SK-N-SH (cell line): ENCODE measurements around the gene AFF3. TPM values are rescaled to one million over a fixed set of nuclear protein-coding genes. Genes with fewer than 3 reads are reported as not detected.

Experiments used
- CTCF ChIA-PET: fragments of 300-600, 350-600 bp; formaldehyde crosslinking; extraction: SDS; loops from one replicate; lab custom pipeline; 2021; lab: Yijun Ruan, JAX
- POLR2A ChIA-PET: fragments of 350-600 bp; sonication (Branson Sonifier 250); formaldehyde crosslinking; extraction: SDS; loops from one replicate; lab custom pipeline; 2020; ENCODE audit warnings: antibody characterized with exemption, inconsistent platforms; lab: Yijun Ruan, JAX
- DNase-seq: peaks from one replicate; pipeline ENCODE4 v3.0.0; 2012
- H2AFZ ChIP-seq: fragments of 200-600 bp; sonication (generic); 2 replicates; pipeline ENCODE4 v1.8.1; 2016; ENCODE audit warnings: antibody characterized with exemption, mild to moderate bottlenecking, low read depth
- H3F3A ChIP-seq: fragments of 200-600 bp; sonication (generic); replicated peaks from 2 replicates; pipeline ENCODE3; 2016; ENCODE audit warnings: antibody characterized with exemption, mild to moderate bottlenecking; ENCODE audit not compliant: insufficient read depth
- H3K27ac ChIP-seq, 2 experiments: fragments of 200-500 bp in 1 of 2; fragments of 200-600 bp in 1 of 2; sonication (Bioruptor generic) in 1 of 2; sonication (generic), shearing (Covaris generic) in 1 of 2; 2 replicates each; pipeline versions ENCODE4 v1.5.1 to v1.6.1; 2014 to 2016; ENCODE audit warnings: low read depth in 2 of 2, inconsistent platforms in 1 of 2, low read length in 1 of 2, mild to moderate bottlenecking in 1 of 2, mixed read lengths in 1 of 2
- H3K27me3 ChIP-seq: fragments of 200-600 bp; sonication (generic), shearing (Covaris generic); 2 replicates; pipeline ENCODE4 v1.6.1; 2016; ENCODE audit warnings: mixed run types; ENCODE audit not compliant: insufficient read depth
- H3K36me3 ChIP-seq, 2 experiments: fragments of 200-500 bp in 1 of 2; fragments of 200-600 bp in 1 of 2; sonication (Bioruptor generic) in 1 of 2; sonication (generic) in 1 of 2; replicated peaks in 1 of 2; 2 replicates each; pipeline versions ENCODE3 to v1.5.1; 2014 to 2016; ENCODE audit warnings: low read length in 1 of 2, mild to moderate bottlenecking in 1 of 2; ENCODE audit not compliant: insufficient read depth in 2 of 2, control insufficient read depth in 1 of 2
- H3K4me1 ChIP-seq, 2 experiments: fragments of 200-500 bp in 1 of 2; fragments of 200-600 bp in 1 of 2; sonication (Bioruptor generic) in 1 of 2; sonication (generic), shearing (Covaris generic) in 1 of 2; 2 replicates each; pipeline versions ENCODE4 v1.5.1 to v1.6.1; 2014 to 2016; ENCODE audit warnings: low read depth in 1 of 2, low read length in 1 of 2, mixed run types in 1 of 2; ENCODE audit not compliant: insufficient read depth in 2 of 2, control insufficient read depth in 1 of 2
- H3K4me2 ChIP-seq: fragments of 200-600 bp; sonication (generic), shearing (Covaris generic); 2 replicates; pipeline ENCODE4 v1.6.1; 2017; ENCODE audit warnings: mixed run types
- H3K4me3 ChIP-seq, 2 experiments: fragments of 200-500 bp in 1 of 2; fragments of 200-600 bp in 1 of 2; sonication (Bioruptor generic) in 1 of 2; sonication (generic), shearing (Covaris generic) in 1 of 2; 2 replicates each; pipeline versions ENCODE4 v1.5.1 to v1.8.1; 2014 to 2016; ENCODE audit warnings: low read depth in 2 of 2, inconsistent platforms in 1 of 2, low read length in 1 of 2, mild to moderate bottlenecking in 1 of 2, mixed read lengths in 1 of 2, moderate library complexity in 1 of 2
- H3K79me2 ChIP-seq: fragments of 200-600 bp; sonication (generic); 2 replicates; pipeline ENCODE4 v1.8.1; 2017; ENCODE audit warnings: mild to moderate bottlenecking; ENCODE audit not compliant: insufficient read depth
- H3K9ac ChIP-seq: fragments of 200-600 bp; sonication (generic); 2 replicates; pipeline ENCODE4 v1.6.1; 2017; ENCODE audit warnings: mixed run types
- H3K9me2 ChIP-seq: fragments of 200-600 bp; sonication (generic); 2 replicates; pipeline ENCODE4 v1.6.1; 2017; ENCODE audit warnings: mixed run types
- H3K9me3 ChIP-seq: fragments of 200-600 bp; sonication (generic); 2 replicates; pipeline ENCODE4 v1.6.1; 2017; ENCODE audit warnings: mixed run types, mild to moderate bottlenecking, moderate library complexity
- H4K20me1 ChIP-seq: fragments of 200-600 bp; sonication (generic); 2 replicates; pipeline ENCODE4 v1.6.1; 2017; ENCODE audit warnings: mild to moderate bottlenecking, mixed run types; ENCODE audit not compliant: insufficient read depth
- CHD2 ChIP-seq: fragments of 150-350 bp; IDR thresholded peaks from 2 replicates; pipeline ENCODE4 v1.6.1; 2018; ENCODE audit warnings: low read length; ENCODE audit not compliant: partially characterized antibody
- ELF1 ChIP-seq: IDR thresholded peaks from 2 replicates; pipeline ENCODE4 v1.4.0; 2012
- EP300 ChIP-seq, 2 experiments: IDR thresholded peaks; 2 replicates each; pipeline versions ENCODE4 v1.4.0 to v1.6.1; 2012; ENCODE audit warnings: borderline replicate concordance in 1 of 2, low read depth in 1 of 2, low read length in 1 of 2
- EZH2phosphoT487 ChIP-seq: fragments of 200-600 bp; sonication (generic); IDR thresholded peaks from 2 replicates; pipeline ENCODE4 v1.6.1; 2017; ENCODE audit warnings: low read depth, mixed run types, mild to moderate bottlenecking, antibody characterized with exemption, moderate library complexity, borderline replicate concordance
- FOXJ3 ChIP-seq: sonication (generic); formaldehyde crosslinking; IDR thresholded peaks from 2 replicates; pipeline ENCODE4 v1.5.1; 2020; ENCODE audit warnings: mild to moderate bottlenecking, missing genetic modification reagents
- FOXM1 ChIP-seq: IDR thresholded peaks from 2 replicates; pipeline ENCODE4 v1.4.0; 2012; ENCODE audit warnings: low read depth, mild to moderate bottlenecking
- GABPA ChIP-seq: IDR thresholded peaks from 2 replicates; pipeline ENCODE4 v1.4.0; 2012; ENCODE audit warnings: low read depth, mild to moderate bottlenecking
- GATA2 ChIP-seq: sonication (generic); formaldehyde crosslinking; IDR thresholded peaks from 2 replicates; pipeline ENCODE4 v1.5.0; 2020; ENCODE audit warnings: mild to moderate bottlenecking, missing genetic modification reagents
- JUND ChIP-seq: IDR thresholded peaks from 2 replicates; pipeline ENCODE4 v1.4.0; 2012
- MEF2A ChIP-seq: IDR thresholded peaks from 2 replicates; pipeline ENCODE4 v1.4.0; 2012; ENCODE audit warnings: low read depth, borderline replicate concordance
- NFIC ChIP-seq: IDR thresholded peaks from 2 replicates; pipeline ENCODE4 v1.4.0; 2012; ENCODE audit warnings: borderline replicate concordance
- NRF1 ChIP-seq: IDR thresholded peaks from 2 replicates; pipeline ENCODE4 v1.6.1; 2012; ENCODE audit warnings: low read depth, mild to moderate bottlenecking, low read length
- RCOR1 ChIP-seq: fragments of 150-350 bp; IDR thresholded peaks from 2 replicates; pipeline ENCODE4 v1.6.1; 2017; ENCODE audit warnings: antibody characterized with exemption, low read length
- SMC3 ChIP-seq: IDR thresholded peaks from 2 replicates; pipeline ENCODE4 v1.6.1; 2012; ENCODE audit warnings: low read depth, low read length, improper control_type of control experiment
- TCF12 ChIP-seq: IDR thresholded peaks from 2 replicates; pipeline ENCODE4 v1.4.0; 2012
- WGBS: methylation state at CpG from one replicate; pipeline ENCODE4 v1.1.6; 2017; ENCODE audit warnings: low lambda C conversion rate; 5-methylcytosine and 5-hydroxymethylcytosine counted together
- polyA plus RNA-seq, 3 experiments: library from polyadenylated mRNA; depleted of rRNA; stranded (reverse); fragments of >200 nt; gene quantifications; 2 replicates each; pipeline ENCODE4 v1.2.3, GENCODE V29; 2012
- TF ChIP-seq, protein P1 (sequence below): IDR thresholded peaks from 2 replicates; pipeline ENCODE4 v1.6.1; 2012; ENCODE audit warnings: mild to moderate bottlenecking, low read depth, low read length, moderate library complexity
- TF ChIP-seq, protein P2 (sequence below): IDR thresholded peaks from 2 replicates; pipeline ENCODE4 v1.4.0; 2012; ENCODE audit warnings: low read depth, borderline replicate concordance
- TF ChIP-seq, protein P3 (sequence below): fragments of 150-350 bp; IDR thresholded peaks from 2 replicates; pipeline ENCODE4 v1.6.1; 2016; ENCODE audit warnings: mild to moderate bottlenecking, low read depth, low read length

The AFF3 gene
- polyA plus RNA-seq, 1 of the 3 experiments (the other 2 are of a cell fraction): 0.36 TPM

DNA sequence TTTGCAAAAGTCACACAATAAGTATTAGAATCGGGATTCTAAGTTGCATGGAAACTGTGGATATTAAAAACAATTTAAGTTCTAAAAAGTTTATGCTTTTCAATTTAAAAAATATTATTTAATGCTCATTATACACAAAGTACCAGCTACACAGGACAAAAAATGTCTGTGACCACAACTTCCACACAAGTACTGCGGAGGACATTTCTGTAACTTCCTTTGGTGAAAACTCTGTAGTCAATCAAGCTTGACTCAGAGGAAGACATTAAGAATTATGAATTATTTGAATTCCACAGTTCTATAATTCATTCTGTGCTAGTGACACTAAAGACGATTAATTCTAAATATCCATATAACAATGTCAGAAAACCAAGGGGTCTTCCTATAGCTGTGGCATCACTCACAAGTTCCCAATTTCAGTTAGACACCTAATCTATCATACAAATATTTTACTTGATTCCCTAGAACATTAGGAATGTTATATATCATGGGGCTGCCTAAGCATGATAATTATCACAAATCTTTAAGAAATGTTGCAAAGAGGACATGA lies 120.5 kb downstream of the AFF3 start:
- H3K4me3 ChIP-seq: no peak overlapping the region
- H3K4me1 ChIP-seq: peaks cover 0 to 7% of the 10 kb centered on the region in 2 experiments; a peak in 2 of 4 replicates
- no peak overlapping the region for H3K9ac ChIP-seq
- TF ChIP-seq, protein P1, sequence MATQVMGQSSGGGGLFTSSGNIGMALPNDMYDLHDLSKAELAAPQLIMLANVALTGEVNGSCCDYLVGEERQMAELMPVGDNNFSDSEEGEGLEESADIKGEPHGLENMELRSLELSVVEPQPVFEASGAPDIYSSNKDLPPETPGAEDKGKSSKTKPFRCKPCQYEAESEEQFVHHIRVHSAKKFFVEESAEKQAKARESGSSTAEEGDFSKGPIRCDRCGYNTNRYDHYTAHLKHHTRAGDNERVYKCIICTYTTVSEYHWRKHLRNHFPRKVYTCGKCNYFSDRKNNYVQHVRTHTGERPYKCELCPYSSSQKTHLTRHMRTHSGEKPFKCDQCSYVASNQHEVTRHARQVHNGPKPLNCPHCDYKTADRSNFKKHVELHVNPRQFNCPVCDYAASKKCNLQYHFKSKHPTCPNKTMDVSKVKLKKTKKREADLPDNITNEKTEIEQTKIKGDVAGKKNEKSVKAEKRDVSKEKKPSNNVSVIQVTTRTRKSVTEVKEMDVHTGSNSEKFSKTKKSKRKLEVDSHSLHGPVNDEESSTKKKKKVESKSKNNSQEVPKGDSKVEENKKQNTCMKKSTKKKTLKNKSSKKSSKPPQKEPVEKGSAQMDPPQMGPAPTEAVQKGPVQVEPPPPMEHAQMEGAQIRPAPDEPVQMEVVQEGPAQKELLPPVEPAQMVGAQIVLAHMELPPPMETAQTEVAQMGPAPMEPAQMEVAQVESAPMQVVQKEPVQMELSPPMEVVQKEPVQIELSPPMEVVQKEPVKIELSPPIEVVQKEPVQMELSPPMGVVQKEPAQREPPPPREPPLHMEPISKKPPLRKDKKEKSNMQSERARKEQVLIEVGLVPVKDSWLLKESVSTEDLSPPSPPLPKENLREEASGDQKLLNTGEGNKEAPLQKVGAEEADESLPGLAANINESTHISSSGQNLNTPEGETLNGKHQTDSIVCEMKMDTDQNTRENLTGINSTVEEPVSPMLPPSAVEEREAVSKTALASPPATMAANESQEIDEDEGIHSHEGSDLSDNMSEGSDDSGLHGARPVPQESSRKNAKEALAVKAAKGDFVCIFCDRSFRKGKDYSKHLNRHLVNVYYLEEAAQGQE: no peak
- TF ChIP-seq RCOR1: no peak
- TF ChIP-seq NRF1: no peak
- TF ChIP-seq SMC3: no peak
- TF ChIP-seq GATA2: no peak
- no peak for TF ChIP-seq FOXJ3 (CRISPR knock-in tag)
- no peak for TF ChIP-seq MEF2A
- no peak for TF ChIP-seq NFIC
- TF ChIP-seq JUND: no peak
- no peak for TF ChIP-seq CHD2
- no peak for TF ChIP-seq FOXM1
- TF ChIP-seq EZH2phosphoT487: no peak
- no peak for TF ChIP-seq EP300 (IDR thresholded peaks at IDR 0.05; ENCODE audit: borderline replicate concordance in 1 of 2, low read depth in 1 of 2, low read length in 1 of 2)
- TF ChIP-seq TCF12: no peak
- TF ChIP-seq, protein P2, sequence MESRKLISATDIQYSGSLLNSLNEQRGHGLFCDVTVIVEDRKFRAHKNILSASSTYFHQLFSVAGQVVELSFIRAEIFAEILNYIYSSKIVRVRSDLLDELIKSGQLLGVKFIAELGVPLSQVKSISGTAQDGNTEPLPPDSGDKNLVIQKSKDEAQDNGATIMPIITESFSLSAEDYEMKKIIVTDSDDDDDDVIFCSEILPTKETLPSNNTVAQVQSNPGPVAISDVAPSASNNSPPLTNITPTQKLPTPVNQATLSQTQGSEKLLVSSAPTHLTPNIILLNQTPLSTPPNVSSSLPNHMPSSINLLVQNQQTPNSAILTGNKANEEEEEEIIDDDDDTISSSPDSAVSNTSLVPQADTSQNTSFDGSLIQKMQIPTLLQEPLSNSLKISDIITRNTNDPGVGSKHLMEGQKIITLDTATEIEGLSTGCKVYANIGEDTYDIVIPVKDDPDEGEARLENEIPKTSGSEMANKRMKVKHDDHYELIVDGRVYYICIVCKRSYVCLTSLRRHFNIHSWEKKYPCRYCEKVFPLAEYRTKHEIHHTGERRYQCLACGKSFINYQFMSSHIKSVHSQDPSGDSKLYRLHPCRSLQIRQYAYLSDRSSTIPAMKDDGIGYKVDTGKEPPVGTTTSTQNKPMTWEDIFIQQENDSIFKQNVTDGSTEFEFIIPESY: no peak
- TF ChIP-seq ELF1: no peak
- TF ChIP-seq, protein P3, sequence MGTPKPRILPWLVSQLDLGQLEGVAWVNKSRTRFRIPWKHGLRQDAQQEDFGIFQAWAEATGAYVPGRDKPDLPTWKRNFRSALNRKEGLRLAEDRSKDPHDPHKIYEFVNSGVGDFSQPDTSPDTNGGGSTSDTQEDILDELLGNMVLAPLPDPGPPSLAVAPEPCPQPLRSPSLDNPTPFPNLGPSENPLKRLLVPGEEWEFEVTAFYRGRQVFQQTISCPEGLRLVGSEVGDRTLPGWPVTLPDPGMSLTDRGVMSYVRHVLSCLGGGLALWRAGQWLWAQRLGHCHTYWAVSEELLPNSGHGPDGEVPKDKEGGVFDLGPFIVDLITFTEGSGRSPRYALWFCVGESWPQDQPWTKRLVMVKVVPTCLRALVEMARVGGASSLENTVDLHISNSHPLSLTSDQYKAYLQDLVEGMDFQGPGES: no peak
- TF ChIP-seq GABPA: no peak
- TF ChIP-seq, all 33 proteins: peak for 0
- no peak overlapping the region for H3K4me2 ChIP-seq
- POLR2A ChIA-PET: no interaction called here
- 63% methylated on average over 3 of the region's 3 CpGs for WGBS
- no peaks in the 10 kb centered on the region for H3K9me3 ChIP-seq
- H3K9me2 ChIP-seq: no peaks in the 10 kb centered on the region
- CTCF ChIA-PET: interaction anchor here (1.3 to 1.5 kb wide), 2 partner anchors 33 to 35 kb away, joined by 3 to 4 read pairs; no protein-coding TSS in a partner anchor
- H3K27me3 ChIP-seq: no peaks in the 10 kb centered on the region
- H3F3A ChIP-seq: peaks cover 8% of the 10 kb centered on the region
- no peaks in the 10 kb centered on the region for H3K79me2 ChIP-seq
- H4K20me1 ChIP-seq: no peaks in the 10 kb centered on the region
- H3K27ac ChIP-seq: no peak overlapping the region
- DNase-seq: no peak
- H2AFZ ChIP-seq: no peak overlapping the region
- H3K36me3 ChIP-seq: no peaks in the 10 kb centered on the region
